Measurements from ENCODE around the gene TSPO. TPM values are rescaled to one million over a fixed set of nuclear protein-coding genes. Genes with fewer than 3 reads are reported as not detected.

TSPO gene
- total and polyA plus RNA-seq, 2 of the 13 experiments (the other 11 are each of a cell fraction or from before 2014, with no cell fraction given) = 0.46 to 1.4 TPM

GRCh38 chr22:43187171-43188099 lies 36.1 kb downstream of the TSPO start (continued):
- TF ChIP-seq, protein P1, sequence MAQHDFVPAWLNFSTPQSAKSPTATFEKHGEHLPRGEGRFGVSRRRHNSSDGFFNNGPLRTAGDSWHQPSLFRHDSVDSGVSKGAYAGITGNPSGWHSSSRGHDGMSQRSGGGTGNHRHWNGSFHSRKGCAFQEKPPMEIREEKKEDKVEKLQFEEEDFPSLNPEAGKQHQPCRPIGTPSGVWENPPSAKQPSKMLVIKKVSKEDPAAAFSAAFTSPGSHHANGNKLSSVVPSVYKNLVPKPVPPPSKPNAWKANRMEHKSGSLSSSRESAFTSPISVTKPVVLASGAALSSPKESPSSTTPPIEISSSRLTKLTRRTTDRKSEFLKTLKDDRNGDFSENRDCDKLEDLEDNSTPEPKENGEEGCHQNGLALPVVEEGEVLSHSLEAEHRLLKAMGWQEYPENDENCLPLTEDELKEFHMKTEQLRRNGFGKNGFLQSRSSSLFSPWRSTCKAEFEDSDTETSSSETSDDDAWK (CRISPR knock-in tag; IDR thresholded peaks at IDR 0.05) = no peak
- TF ChIP-seq ZNF335 (CRISPR knock-in tag; IDR thresholded peaks at IDR 0.05) (peak; percentile 97), ZFY (CRISPR knock-in tag; IDR thresholded peaks at IDR 0.05) (peak; percentile 85), ESRRA (CRISPR knock-in tag; IDR thresholded peaks at IDR 0.05; ENCODE audit: low read depth) (no peak), BRCA1 (CRISPR knock-in tag; IDR thresholded peaks at IDR 0.05) (0 out of 2 replicates have a peak, but pooled peaks have one; percentile 71), DMAP1 (CRISPR knock-in tag; IDR thresholded peaks at IDR 0.05) (peak; percentile 71; the same call in 1 of the 2 replicates), ZNF251 (CRISPR knock-in tag; IDR thresholded peaks at IDR 0.05) (peak; percentile 99; the same call in 1 of the 2 replicates), ARID5B (CRISPR knock-in tag; IDR thresholded peaks at IDR 0.05) (peak; percentile 64), ZNF44 (CRISPR knock-in tag; IDR thresholded peaks at IDR 0.05) (no peak), ZNF770 (CRISPR knock-in tag; IDR thresholded peaks at IDR 0.05) (peak; percentile 84), ZNF788 (CRISPR knock-in tag; IDR thresholded peaks at IDR 0.05; ENCODE audit: borderline replicate concordance) (peak; percentile 93; the same call in 1 of the 2 replicates), GABPB1 (CRISPR knock-in tag; IDR thresholded peaks at IDR 0.05) (peak; percentile 96), ZBTB38 (CRISPR knock-in tag; IDR thresholded peaks at IDR 0.05) (peak; percentile 95), MATR3 (CRISPR knock-in tag; IDR thresholded peaks at IDR 0.05) (no peak)
- TF ChIP-seq, protein P2, sequence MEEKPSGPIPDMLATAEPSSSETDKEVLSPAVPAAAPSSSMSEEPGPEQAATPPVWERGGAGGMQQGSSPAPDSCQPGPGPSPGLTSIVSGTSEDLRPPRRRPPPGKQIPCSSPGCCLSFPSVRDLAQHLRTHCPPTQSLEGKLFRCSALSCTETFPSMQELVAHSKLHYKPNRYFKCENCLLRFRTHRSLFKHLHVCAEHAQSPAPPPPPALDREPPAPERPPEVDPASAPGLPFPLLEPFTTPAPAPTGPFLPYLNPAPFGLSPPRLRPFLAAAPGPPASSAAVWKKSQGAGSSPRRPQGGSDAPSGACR (CRISPR knock-in tag; IDR thresholded peaks at IDR 0.05) = no peak
- TF ChIP-seq, protein P3, sequence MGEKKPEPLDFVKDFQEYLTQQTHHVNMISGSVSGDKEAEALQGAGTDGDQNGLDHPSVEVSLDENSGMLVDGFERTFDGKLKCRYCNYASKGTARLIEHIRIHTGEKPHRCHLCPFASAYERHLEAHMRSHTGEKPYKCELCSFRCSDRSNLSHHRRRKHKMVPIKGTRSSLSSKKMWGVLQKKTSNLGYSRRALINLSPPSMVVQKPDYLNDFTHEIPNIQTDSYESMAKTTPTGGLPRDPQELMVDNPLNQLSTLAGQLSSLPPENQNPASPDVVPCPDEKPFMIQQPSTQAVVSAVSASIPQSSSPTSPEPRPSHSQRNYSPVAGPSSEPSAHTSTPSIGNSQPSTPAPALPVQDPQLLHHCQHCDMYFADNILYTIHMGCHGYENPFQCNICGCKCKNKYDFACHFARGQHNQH (CRISPR knock-in tag; IDR thresholded peaks at IDR 0.05) = peak; percentile 81
- TF ChIP-seq, protein P4, sequence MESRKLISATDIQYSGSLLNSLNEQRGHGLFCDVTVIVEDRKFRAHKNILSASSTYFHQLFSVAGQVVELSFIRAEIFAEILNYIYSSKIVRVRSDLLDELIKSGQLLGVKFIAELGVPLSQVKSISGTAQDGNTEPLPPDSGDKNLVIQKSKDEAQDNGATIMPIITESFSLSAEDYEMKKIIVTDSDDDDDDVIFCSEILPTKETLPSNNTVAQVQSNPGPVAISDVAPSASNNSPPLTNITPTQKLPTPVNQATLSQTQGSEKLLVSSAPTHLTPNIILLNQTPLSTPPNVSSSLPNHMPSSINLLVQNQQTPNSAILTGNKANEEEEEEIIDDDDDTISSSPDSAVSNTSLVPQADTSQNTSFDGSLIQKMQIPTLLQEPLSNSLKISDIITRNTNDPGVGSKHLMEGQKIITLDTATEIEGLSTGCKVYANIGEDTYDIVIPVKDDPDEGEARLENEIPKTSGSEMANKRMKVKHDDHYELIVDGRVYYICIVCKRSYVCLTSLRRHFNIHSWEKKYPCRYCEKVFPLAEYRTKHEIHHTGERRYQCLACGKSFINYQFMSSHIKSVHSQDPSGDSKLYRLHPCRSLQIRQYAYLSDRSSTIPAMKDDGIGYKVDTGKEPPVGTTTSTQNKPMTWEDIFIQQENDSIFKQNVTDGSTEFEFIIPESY (CRISPR knock-in tag; IDR thresholded peaks at IDR 0.05) = no peak

All from HepG2 (cell line).